ENCODE data around the gene GPATCH2L.
A peak's percentile ranks its signal among the peaks of the same experiment; 100 is the strongest.

Gene GPATCH2L

GRCh38 chr14:76117789-76118484 lies 33.8 kb upstream of the GPATCH2L start (continued):
- TF ChIP-seq ZSCAN18 (tag by site-specific recombination; IDR thresholded peaks at IDR 0.05) (no peak), ZNF423 (tag by site-specific recombination; IDR thresholded peaks at IDR 0.05) (peak; percentile 59), ZSCAN30 (tag by site-specific recombination; IDR thresholded peaks at IDR 0.05) (peak; percentile 98), MYNN (tag by site-specific recombination; IDR thresholded peaks at IDR 0.05; ENCODE audit: borderline replicate concordance) (0 out of 2 replicates have a peak, but pooled peaks have one; percentile 10), SP7 (tag by site-specific recombination; IDR thresholded peaks at IDR 0.05) (peak; percentile 97), PATZ1 (tag by site-specific recombination; IDR thresholded peaks at IDR 0.05) (peak; percentile 56), FEZF1 (tag by site-specific recombination; IDR thresholded peaks at IDR 0.05) (peak; percentile 84), KLF16 (tag by site-specific recombination; IDR thresholded peaks at IDR 0.05) (peak; percentile 69; the same call in 1 of the 2 replicates), ZBTB10 (tag by site-specific recombination; IDR thresholded peaks at IDR 0.05) (no peak), IKZF3 (tag by site-specific recombination; IDR thresholded peaks at IDR 0.05) (peak; percentile 38; the same call in 1 of the 2 replicates)
- TF ChIP-seq, protein P1, sequence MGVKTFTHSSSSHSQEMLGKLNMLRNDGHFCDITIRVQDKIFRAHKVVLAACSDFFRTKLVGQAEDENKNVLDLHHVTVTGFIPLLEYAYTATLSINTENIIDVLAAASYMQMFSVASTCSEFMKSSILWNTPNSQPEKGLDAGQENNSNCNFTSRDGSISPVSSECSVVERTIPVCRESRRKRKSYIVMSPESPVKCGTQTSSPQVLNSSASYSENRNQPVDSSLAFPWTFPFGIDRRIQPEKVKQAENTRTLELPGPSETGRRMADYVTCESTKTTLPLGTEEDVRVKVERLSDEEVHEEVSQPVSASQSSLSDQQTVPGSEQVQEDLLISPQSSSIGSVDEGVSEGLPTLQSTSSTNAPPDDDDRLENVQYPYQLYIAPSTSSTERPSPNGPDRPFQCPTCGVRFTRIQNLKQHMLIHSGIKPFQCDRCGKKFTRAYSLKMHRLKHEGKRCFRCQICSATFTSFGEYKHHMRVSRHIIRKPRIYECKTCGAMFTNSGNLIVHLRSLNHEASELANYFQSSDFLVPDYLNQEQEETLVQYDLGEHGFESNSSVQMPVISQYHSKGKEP (tag by site-specific recombination; IDR thresholded peaks at IDR 0.05): peak; percentile 51; the same call in 1 of the 2 replicates

GRCh38 chr14:76118594-76118993 lies 33.1 kb upstream of the GPATCH2L start:
- TF ChIP-seq ZNF138 (tag by site-specific recombination; IDR thresholded peaks at IDR 0.05; ENCODE audit: borderline replicate concordance) (no peak), ZNF426 (tag by site-specific recombination; IDR thresholded peaks at IDR 0.05) (no peak), ZNF843 (tag by site-specific recombination; IDR thresholded peaks at IDR 0.05) (no peak), ZBTB7A (tag by site-specific recombination; IDR thresholded peaks at IDR 0.05; ENCODE audit: low read depth) (no peak), ZNF140 (tag by site-specific recombination; IDR thresholded peaks at IDR 0.05) (no peak), ZNF274 (IDR thresholded peaks at IDR 0.05; ENCODE audit: low read length) (no peak), ZNF274 (tag by site-specific recombination; IDR thresholded peaks at IDR 0.05; ENCODE audit: borderline replicate concordance) (no peak), ZNF600 (tag by site-specific recombination; IDR thresholded peaks at IDR 0.05) (no peak), ZNF830 (tag by site-specific recombination; IDR thresholded peaks at IDR 0.05; ENCODE audit: low read depth) (no peak), PATZ1 (tag by site-specific recombination; IDR thresholded peaks at IDR 0.05) (no peak), ZIC2 (tag by site-specific recombination; IDR thresholded peaks at IDR 0.05) (no peak), ZSCAN16 (tag by site-specific recombination; IDR thresholded peaks at IDR 0.05) (no peak)
- TF ChIP-seq, protein P1 (tag by site-specific recombination; IDR thresholded peaks at IDR 0.05): no peak
- no peaks in the 10 kb centered on the region for H3K36me3 ChIP-seq (ENCODE audit: control insufficient read depth in 2 of 2, insufficient read depth in 1 of 2, low read length in 2 of 2)
- CTCF ChIA-PET: interaction anchor here (0.6 kb wide), 1 partner anchor 75 kb away, joined by 3 read pairs; no protein-coding TSS in a partner anchor
- H3K4me1 ChIP-seq (ENCODE audit: control insufficient read depth, insufficient read depth, low read length): 0 out of 2 replicates have a peak, but pooled peaks cover 2% of the 10 kb centered on the region
- H3K9me3 ChIP-seq (ENCODE audit: control insufficient read depth, insufficient read depth, low read depth, low read length): no peaks in the 10 kb centered on the region
- no peak overlapping the region for H3K4me3 ChIP-seq (ENCODE audit: low read depth, low read length)
- no peak overlapping the region for H3K27ac ChIP-seq (ENCODE audit: extremely low read depth, low read depth, low read length)
- POLR2A ChIA-PET: no interaction called here
